Mucosa of descending colon (tissue), 3 donors: ENCODE results near the gene NRSN2. TPM values are rescaled to one million over a fixed set of nuclear protein-coding genes. Genes with fewer than 3 reads are reported as not detected.
"Not testable (repeated sequence)": the region's sequence is repeated elsewhere in the genome, so short reads cannot be mapped to it uniquely, and the experiment has no call there.

Experiments
- ATAC-seq: fragments of 200-7000 bp; cut with Tn5 transposase; one replicate; pipeline ENCODE4 v1.9.1; 2020; ENCODE audit warnings: mild to moderate bottlenecking, moderate library complexity
- DNase-seq, 3 donors: peaks; one replicate each; pipeline ENCODE4 v3.0.0-alpha.2; 2020
- H3K36me3 ChIP-seq: fragments of 200-600 bp; one replicate; pipeline ENCODE4 v1.8.0; 2021; ENCODE audit warnings: low read depth, mild to moderate bottlenecking
- H3K4me1 ChIP-seq: fragments of 200-600 bp; one replicate; pipeline ENCODE4 v1.8.0; 2021; ENCODE audit warnings: low read depth, mild to moderate bottlenecking
- H3K4me3 ChIP-seq: fragments of 200-600 bp; one replicate; pipeline ENCODE4 v1.8.0; 2021; ENCODE audit warnings: mild to moderate bottlenecking
- H3K9me3 ChIP-seq: fragments of 200-600 bp; one replicate; pipeline ENCODE4 v1.8.0; 2021; ENCODE audit warnings: mild to moderate bottlenecking
- intact Hi-C, 2 donors: fragments of 100-400 bp; cut with DNase I in 1 of 2; cut with micrococcal nuclease in 1 of 2; formaldehyde crosslinking; loops; one replicate each; pipeline versions ENCODE4 v1.11.0 to v1.11.1; 2022; cut with DNase I, micrococcal nuclease
- total RNA-seq, 3 donors: library from RNA; stranded (reverse); fragmentation: NEBNext Ultra II Directional in 2 of 3; extraction: Animal tissue kit (Norgen Biotek cat#: 25700) in 2 of 3; gene quantifications; one replicate each; pipeline versions ENCODE4 v1.2.1 to v1.2.4, GENCODE V29; 2021 to 2023
- TF ChIP-seq, protein P1 (sequence below): fragments of 200-600 bp; IDR thresholded peaks from one replicate; pipeline ENCODE4 v1.8.0; 2022; ENCODE audit warnings: antibody characterized with exemption, mild to moderate bottlenecking
- donor health status: DM: no; HTN: no; CAD: no; lungs with moderate emphysema.
- donor health status: DM: no; HTN: no; CAD: no.
- donor health status: DM: no; HTN: yes; CAD: no.

NRSN2 gene
- total RNA-seq, 3 donors from 2014 or later = 8.7 to 21.1 (median 13.1) TPM

DNA sequence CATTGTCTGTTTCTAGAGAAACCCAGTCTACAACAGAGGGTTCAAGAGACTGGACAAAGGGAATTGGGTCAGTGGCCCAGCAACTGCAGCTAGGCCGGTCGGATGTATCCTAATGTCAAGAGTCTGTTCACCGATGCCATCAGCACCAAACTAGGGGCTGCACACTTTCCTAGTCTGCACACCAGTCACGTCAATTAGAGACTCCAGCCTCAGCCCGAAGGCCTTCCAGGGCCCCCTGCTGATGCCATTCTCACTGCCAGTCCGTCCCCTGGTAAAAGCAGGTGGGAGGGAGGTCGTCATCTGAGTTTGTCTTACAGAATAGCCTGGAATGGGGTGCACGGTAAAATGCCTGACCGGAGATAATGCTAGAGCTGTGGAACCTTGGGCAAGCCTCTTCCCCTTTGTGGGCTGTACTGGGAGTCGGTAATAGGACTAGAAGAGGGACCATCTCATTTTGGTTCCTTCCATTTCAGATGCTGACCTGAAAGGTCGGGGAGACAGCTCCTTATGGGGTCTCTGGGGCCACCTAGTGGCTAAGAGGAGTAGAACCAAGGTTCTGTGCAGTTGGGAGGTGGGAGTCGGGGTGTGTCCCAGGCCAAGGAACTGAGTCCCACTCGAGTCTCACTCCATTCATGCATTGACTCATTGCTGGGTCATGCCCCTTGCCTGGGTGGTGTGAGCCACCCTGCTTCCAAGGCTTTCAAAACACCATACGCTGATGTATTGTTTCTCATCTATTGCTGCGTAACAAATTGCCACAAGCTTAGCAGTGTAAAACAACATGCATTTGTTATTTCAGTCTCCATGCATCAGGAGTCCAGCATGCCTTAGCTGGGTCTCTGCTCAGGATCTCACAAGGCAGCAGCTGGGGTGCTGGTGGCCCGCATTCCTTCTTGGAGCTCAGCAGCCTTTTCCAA, 16.4 kb upstream of the NRSN2 start:
- TF ChIP-seq, protein P1, sequence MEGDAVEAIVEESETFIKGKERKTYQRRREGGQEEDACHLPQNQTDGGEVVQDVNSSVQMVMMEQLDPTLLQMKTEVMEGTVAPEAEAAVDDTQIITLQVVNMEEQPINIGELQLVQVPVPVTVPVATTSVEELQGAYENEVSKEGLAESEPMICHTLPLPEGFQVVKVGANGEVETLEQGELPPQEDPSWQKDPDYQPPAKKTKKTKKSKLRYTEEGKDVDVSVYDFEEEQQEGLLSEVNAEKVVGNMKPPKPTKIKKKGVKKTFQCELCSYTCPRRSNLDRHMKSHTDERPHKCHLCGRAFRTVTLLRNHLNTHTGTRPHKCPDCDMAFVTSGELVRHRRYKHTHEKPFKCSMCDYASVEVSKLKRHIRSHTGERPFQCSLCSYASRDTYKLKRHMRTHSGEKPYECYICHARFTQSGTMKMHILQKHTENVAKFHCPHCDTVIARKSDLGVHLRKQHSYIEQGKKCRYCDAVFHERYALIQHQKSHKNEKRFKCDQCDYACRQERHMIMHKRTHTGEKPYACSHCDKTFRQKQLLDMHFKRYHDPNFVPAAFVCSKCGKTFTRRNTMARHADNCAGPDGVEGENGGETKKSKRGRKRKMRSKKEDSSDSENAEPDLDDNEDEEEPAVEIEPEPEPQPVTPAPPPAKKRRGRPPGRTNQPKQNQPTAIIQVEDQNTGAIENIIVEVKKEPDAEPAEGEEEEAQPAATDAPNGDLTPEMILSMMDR = peak; percentile 54
- DNase-seq (peak in 1 of 3 donors; percentile 58), ATAC-seq (peak; percentile 47)
- H3K9me3 ChIP-seq = no peaks in the 10 kb centered on the region
- H3K4me1 ChIP-seq = peaks cover 15% of the 10 kb centered on the region
- no peak overlapping the region for H3K4me3 ChIP-seq
- intact Hi-C loops = no loop called here
- H3K36me3 ChIP-seq = no peaks in the 10 kb centered on the region

DNA sequence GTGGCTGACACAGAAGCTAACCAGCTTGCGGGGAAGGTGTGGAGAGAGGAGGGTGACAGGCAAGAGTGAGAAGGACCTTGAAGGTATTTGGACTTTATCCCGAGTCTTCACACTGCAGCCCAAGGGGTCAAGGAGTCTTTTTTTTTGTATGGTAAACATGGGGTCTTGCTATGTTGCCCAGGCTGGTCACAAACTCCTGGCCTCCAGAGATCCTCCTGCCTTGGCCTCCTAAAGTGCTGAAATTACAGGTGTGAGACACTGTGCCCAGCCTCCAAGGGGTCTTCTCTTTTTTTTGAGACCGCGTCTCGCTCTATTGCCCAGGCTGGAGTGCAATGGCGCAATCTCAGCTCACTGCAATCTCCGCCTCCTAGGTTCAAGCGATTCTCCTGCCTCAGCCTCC, 12.3 kb upstream of the NRSN2 start:
- TF ChIP-seq, protein P1 = no peak
- no peak for DNase-seq
- ATAC-seq = no peak
- no peaks in the 10 kb centered on the region for H3K4me1 ChIP-seq
- no peak overlapping the region for H3K4me3 ChIP-seq
- no peaks in the 10 kb centered on the region for H3K9me3 ChIP-seq
- intact Hi-C loops = no loop called here
- H3K36me3 ChIP-seq = no peaks in the 10 kb centered on the region

DNA sequence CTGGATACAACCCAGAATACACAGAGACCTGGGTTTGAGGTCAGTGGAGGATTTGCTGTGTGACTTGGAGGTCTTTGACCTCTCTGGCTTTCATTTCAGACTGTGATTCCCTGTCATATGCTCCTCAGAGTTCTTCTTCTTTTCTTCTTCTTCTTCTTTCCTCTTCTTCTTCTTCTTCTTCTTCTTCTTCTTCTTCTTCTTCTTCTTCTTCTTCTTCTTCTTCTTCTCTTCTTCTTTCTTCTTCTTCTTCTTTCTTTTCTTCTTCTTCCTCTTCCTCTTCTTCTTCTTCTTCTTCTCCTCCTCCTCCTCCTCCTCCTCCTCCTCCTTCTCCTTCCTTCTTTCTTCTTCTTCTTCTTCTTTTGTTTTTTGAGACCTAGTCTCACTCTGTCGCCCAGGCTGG, 10.9 kb upstream of the NRSN2 start:
- H3K36me3 ChIP-seq, H3K9me3 ChIP-seq, ATAC-seq, intact Hi-C loops, H3K4me1 ChIP-seq, DNase-seq, H3K4me3 ChIP-seq: not testable (repeated sequence)

DNA sequence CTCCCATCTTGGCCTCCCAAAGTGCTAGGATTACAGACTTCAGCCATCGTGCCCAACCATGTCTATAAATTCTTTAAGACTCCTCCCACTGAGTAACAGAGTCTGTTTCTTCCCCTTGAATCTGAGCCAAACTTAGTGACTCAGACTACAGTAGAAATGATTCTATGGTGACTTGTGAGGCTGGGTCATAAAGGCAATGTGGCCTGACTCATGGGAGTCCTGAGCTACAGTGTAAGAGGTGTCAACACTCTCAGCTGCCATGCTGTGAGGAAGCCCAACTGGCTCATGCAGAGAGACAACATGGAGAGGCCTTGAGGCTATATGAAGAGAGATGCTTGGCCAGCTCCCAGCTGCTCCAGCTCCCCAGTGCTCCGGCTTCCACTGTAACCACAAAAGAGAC, 5.2 kb upstream of the NRSN2 start:
- ATAC-seq = peak; percentile 89
- Histone ChIP-seq H3K36me3 (no peaks in the 10 kb centered on the region), H3K4me3 (no peak overlapping the region), H3K9me3 (peaks cover 8% of the 10 kb centered on the region), H3K4me1 (no peaks in the 10 kb centered on the region)
- TF ChIP-seq, protein P1 = no peak
- intact Hi-C loops = no loop called here
- DNase-seq = peak in 1 of 3 donors; percentile 46

DNA sequence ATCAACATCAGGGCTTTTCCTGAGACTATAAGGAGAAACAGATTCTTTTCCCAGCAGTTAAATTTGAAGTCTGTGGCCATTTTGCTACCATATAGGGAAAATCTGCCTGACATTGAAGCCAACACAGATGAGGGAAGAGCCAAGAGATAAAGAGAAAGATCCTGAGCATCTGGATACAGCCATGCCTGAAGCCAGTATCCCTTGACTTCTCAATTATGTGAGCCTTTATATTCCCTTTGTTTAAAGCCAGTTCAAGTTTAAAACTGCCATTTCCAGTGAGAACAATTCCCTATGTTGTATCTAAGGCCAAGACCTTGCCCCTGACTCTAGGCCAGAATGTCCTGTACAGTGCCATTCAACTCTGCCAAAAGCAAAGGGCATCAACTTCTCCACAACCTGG, 3.8 kb upstream of the NRSN2 start:
- H3K4me3 ChIP-seq = no peak overlapping the region
- peaks cover 8% of the 10 kb centered on the region for H3K9me3 ChIP-seq
- ATAC-seq (no peak), DNase-seq (no peak)
- intact Hi-C loops = no loop called here
- TF ChIP-seq, protein P1 = no peak
- H3K4me1 ChIP-seq = no peaks in the 10 kb centered on the region
- H3K36me3 ChIP-seq = no peaks in the 10 kb centered on the region

DNA sequence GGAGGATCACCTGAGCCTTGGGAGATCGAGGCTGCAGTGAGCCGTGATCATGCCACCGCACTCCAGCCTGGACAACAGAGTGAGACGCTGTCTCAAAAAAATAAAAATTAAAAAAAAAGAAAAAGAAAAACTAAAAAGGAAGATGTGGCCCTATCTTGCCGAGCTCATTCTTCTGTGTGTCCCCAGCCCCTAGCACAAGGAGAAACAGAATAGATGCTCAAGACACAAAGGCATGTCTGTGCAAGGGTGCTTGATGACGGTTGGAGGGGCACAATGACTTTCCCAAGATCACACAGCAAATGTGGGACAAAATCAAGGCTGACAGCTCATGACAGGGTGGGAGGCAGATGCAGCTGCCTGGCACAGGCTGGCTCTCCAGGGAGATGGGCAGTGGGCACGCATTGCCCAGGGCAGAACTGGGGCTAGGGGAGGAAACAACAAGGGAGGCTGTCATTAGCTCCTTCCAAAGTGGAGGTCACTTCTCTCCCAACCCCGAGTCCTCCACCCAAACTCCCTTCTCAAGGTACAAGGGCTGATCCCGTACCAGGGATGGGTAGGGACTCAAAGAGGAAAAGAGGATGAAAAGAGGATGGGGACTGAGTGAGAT, 775 bp upstream of the NRSN2 start:
- intact Hi-C loops = no loop called here
- ATAC-seq (no peak), DNase-seq (no peak)
- Histone ChIP-seq H3K9me3 (peaks cover 8% of the 10 kb centered on the region), H3K36me3 (no peaks in the 10 kb centered on the region), H3K4me3 (no peak overlapping the region), H3K4me1 (peaks cover 5% of the 10 kb centered on the region)
- TF ChIP-seq, protein P1 = no peak
